Ecto neural progenitor cell (in vitro differentiated cells): ENCODE measurements around the gene KCNAB1.

Experiments
- DNase-seq: peaks from one replicate; pipeline ENCODE4 v3.0.0-alpha.2; 2018; ENCODE audit warnings: low spot score

KCNAB1 gene

GRCh38 chr3:156495816-156496215, 375.4 kb downstream of the KCNAB1 start:
- DNase-seq: no peak

DNA sequence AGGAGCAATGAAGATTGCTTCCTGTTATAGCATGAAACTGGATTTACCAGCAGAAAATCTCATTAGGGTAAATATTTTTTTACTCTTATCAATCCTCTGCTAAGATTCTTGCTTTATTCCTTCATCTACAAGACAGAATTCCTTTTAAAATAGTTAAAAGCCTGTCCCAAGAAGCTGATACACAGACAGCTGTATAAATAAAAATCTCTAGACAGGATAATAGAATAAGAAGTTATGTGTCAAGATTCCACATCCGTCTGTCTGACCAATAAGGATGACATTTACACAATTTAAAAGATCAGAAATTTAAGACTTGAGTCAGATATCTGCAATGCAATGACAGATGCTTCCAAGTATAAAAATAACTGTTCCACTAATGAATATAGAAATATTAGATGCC, 376.9 kb downstream of the KCNAB1 start:
- DNase-seq: no peak

GRCh38 chr3:156498307-156498706, 377.9 kb downstream of the KCNAB1 start:
- no peak for DNase-seq

GRCh38 chr3:156507285-156507684, 386.9 kb downstream of the KCNAB1 start:
- DNase-seq: no peak

DNA sequence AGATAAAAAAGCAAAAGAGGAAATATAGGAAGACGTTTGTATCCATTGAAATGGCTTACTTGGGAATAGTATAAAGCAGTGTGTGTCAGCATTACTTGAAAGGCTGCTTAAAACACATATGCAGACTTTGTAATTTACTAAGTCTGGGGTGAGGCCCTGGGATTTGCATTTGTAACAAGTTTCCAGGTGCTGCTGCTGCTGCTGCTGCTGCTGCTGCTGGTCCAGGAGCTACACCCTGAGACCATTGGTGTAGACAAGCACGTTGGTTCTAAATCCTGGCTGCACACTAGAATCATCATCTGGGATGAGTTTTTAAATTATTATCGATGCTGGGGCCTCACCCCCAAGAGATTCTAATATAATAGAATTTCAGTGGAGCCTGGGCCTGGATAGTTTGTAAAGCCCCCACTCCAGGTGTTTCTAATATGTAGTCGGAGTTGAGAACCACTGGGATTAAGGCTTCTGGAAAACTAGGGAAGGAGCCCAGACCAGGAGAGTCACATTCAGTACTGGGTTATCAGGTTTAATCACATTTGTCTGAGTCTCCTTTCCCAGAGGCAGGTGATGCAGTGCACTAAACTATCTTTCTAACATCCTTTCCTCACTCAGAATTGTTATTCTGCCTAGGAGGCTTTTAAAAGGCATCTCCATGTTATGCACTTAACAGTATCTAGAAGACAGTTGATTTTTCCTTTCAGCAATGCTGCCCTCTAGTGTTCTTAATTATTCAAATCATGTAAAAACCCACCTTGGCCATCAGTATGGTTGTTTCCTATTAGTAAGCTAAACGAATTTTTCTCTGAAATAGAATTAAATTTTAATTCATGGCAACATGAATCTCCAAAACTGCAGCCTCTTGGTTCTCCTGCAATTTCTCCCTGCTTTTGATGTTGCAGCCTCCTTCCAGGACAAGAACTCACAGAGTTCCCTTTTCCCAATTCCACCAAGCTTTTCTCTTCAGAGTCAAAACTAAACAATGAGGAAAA, 389.1 kb downstream of the KCNAB1 start:
- DNase-seq: no peak

DNA sequence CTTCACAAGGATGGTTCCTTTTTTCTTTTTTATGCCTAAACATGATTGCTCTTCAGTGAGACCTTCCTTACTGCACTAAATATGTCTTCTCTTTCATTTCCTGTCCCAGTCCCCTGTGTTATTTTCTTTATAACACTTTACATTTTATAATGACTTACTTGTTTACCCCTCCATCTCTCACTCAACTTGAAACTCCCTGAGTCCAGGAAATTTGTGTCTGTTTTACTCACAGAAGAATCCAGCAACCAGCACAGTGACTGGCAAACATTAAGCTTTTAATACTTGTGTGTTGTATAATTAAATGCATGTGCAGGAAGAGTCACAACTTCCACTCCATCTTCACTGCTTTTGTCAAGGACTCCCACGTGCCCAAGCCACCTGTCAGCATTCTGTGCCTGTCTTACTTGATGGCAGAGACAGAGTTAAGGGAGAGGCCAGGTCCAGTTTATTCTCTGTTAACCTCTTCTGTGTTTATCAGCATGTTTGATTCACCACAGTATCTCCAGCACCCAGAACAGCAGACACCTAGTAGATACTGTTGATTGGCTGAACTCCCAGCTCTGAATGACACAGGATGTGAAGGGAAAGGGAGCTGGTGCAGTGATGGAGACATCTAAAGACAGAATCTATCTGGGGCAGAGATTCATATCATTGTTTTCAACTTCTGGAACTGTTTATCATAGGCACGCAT, 391.8 kb downstream of the KCNAB1 start:
- no peak for DNase-seq

DNA sequence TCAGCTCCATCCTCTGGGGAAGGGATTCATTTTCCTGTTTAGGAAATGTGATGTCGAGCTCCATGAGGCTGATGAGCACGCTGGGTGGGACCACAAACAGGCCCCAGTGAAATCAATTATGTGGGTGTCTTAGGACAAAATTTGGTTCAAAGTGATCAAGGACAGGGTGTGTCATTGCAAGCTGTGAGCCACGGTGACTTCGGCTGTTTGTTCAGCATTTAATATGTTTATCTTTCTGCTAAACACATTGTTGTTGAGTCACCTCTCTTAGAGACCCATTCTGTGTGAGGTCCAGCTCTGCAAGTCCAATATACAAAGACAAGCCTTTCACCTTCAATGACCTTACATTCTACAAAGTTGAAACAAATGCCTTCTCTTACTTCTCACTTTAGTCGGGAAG, 393.2 kb downstream of the KCNAB1 start:
- no peak for DNase-seq

- no peak for DNase-seq
Measured at GRCh38 chr3:156516284-156516683, 395.9 kb downstream of the KCNAB1 start.

DNA sequence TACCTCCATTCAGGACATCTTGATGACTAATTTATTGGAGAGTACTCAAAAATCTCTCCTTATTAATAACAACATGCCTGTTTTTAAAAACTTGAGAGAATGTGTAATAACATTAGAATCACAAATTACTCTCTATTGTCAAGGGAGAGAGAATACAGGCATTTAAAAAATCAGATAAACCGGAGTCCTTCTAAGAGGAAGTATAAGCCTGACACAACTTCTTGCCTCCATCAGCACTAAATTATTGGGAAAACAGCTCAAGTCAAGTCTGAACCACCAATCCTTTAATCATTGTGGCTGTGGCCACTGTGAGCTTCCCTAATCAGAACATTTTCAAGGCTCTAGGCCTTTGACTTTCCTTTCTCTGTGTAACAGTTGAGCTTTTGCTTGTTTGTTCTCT, 396.6 kb downstream of the KCNAB1 start:
- no peak for DNase-seq

DNA sequence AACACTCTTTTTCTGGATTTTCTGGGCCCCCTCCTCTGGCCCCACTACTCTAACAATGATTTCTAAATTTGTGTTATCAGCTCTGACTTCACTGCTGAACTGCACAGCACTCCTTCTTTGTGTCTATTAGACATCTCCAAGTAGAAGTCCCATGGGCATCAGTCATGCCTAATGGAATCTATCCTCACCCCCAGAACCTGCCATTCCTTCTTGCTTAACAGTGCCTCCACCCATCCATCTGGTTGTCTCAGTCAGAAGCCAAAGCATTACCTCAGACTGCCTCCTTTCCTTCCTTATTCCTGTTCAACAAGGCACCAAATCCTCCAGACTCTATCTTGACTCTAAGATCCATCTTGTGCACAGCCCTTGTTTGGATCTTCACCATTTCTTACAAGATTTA, 398.3 kb downstream of the KCNAB1 start:
- DNase-seq: no peak

DNA sequence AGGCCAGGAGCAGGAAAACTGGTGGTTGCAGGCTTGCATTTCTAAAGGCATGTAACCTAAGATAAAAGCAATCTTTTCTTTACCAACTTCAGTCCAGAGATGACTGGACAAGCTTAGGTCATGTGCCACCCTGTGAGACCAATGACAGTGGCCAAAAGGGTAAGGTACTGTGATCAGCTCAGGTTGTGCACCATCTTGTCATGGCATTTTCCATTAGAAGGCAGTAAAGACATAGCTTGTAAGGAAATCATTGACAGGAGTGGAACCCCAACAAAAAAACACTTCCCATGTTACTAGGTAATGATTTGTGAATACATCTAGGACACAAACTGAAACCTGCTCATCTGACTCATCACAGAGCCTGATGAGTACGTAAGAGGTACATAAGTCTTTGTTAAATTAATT, 399.4 kb downstream of the KCNAB1 start:
- no peak for DNase-seq

GRCh38 chr3:156522673-156523072, 402.3 kb downstream of the KCNAB1 start:
- DNase-seq: no peak

DNA sequence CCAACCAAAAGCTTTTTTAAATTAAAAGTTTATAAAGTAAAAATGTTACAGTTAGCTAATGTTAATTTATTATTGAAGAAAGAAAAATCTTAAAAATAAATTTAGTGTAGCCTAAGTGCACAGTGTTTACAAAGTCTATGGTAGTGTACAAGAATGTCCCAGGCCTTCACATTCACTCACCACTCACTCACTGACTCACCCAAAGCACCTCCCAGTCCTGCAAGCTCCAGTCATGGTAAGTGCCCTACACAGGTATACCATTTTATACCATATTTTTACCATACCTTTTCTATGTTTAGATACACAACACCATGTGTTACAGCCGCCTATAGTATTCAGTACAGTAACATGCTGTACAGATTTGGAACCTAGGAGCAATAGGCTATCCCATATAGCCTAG, 405.4 kb downstream of the KCNAB1 start:
- no peak for DNase-seq

DNA sequence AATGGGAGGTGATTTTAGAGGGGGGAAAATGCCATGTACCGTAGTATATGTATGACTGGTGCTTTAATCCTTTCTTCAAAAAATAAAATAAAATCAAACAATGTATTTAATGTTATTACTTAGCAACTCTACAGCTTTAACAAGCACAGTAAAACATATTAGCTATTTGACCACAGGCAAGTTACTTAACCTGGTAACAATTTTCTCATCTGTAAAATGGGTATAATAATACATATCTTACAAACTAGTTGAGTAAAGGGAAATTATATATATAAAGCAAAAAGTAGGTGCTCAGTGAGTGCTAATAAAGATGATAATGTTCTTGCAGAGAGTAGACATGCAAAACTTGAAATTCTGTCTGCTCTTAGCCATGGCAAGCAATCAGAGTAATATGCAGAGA, 406.7 kb downstream of the KCNAB1 start:
- DNase-seq: no peak

GRCh38 chr3:156530980-156531379, 410.6 kb downstream of the KCNAB1 start:
- no peak for DNase-seq

DNA sequence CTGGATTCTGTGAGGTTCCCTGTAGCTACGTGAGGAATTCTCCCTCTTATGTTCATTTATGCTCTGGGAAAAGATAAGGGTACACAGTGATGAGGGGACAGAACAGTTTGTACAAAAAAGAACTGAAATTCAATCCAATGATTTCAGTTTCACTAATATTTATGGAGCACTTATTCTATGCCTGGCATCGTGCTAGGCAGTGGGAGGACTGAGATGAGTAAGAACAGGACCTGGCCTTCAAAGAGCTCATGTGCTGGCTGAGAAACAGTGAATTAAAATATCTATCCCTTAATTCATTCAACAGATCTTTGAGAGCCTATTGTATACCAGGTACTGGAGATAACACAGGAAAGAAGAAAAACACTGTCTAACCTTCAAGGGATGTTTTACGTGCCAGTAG, 412.4 kb downstream of the KCNAB1 start:
- DNase-seq: no peak

GRCh38 chr3:156533205-156533604, 412.8 kb downstream of the KCNAB1 start:
- no peak for DNase-seq

- DNase-seq: no peak
Measured at GRCh38 chr3:156535162-156535627, 414.8 kb downstream of the KCNAB1 start.

GRCh38 chr3:156535798-156536197, 415.4 kb downstream of the KCNAB1 start:
- no peak for DNase-seq

GRCh38 chr3:156536524-156537316, 416.3 kb downstream of the KCNAB1 start:
- DNase-seq: no peak

- DNase-seq: no peak
Measured at GRCh38 chr3:156539051-156539450, 418.7 kb downstream of the KCNAB1 start.

GRCh38 chr3:156539802-156540201, 419.4 kb downstream of the KCNAB1 start:
- DNase-seq: no peak
